Stimulated activated naive B cell treated with anti-CD40 and anti-IgM and Interleukin-4, amounts not matched to agents 10 μg/mL and 1 μg/mL and 100 μg/mL, for 72 hours (primary cell): ENCODE measurements around the gene RNF168.
A peak's percentile ranks its signal among the peaks of the same experiment; 100 is the strongest.
"Not testable (repeated sequence)": the region's sequence is repeated elsewhere in the genome, so short reads cannot be mapped to it uniquely, and the experiment has no call there.

Experiments
- ATAC-seq, 2 donors: fragments of 150-1000 bp; cut with Tn5 transposase; replicated peaks; 2 replicates each; pipeline ENCODE4 v1.10.0; 2021; ENCODE audit warnings: moderate library complexity in 1 of 2
- DNase-seq: peaks from one replicate; pipeline ENCODE4 v3.0.0; 2021
- H3K27ac Mint-ChIP-seq: one replicate; pipeline ENCODE4 v1.8.0; 2022; ENCODE audit warnings: mild to moderate bottlenecking, mixed read lengths
- H3K27me3 Mint-ChIP-seq, 2 donors: one replicate each; pipeline ENCODE4 v1.8.0; 2022; ENCODE audit warnings: mixed read lengths in 2 of 2
- H3K36me3 Mint-ChIP-seq, 2 donors: one replicate each; pipeline ENCODE4 v1.8.0; 2022; ENCODE audit warnings: mixed read lengths in 2 of 2, mild to moderate bottlenecking in 1 of 2
- H3K4me1 Mint-ChIP-seq, 2 donors: one replicate each; pipeline ENCODE4 v1.8.0; 2022; ENCODE audit warnings: mixed read lengths in 2 of 2, mild to moderate bottlenecking in 1 of 2
- H3K4me3 Mint-ChIP-seq, 2 donors: one replicate each; pipeline ENCODE4 v1.8.0; 2022; ENCODE audit warnings: mild to moderate bottlenecking in 2 of 2, mixed read lengths in 2 of 2, moderate library complexity in 1 of 2
- H3K9me3 Mint-ChIP-seq, 2 donors: one replicate each; pipeline ENCODE4 v1.8.0; 2022; ENCODE audit warnings: mixed read lengths in 2 of 2, mild to moderate bottlenecking in 1 of 2

The RNF168 gene

GRCh38 chr3:196472286-196472685 is 31.3 kb downstream of the RNF168 start:
- H3K27ac Mint-ChIP-seq: no peak overlapping the region
- peaks cover 24 to 34% of the 10 kb centered on the region in 2 donors for H3K36me3 Mint-ChIP-seq
- no peak overlapping the region for H3K4me3 Mint-ChIP-seq
- ATAC-seq (no peak), DNase-seq (no peak)
- no peaks in the 10 kb centered on the region for H3K9me3 Mint-ChIP-seq
- no peaks in the 10 kb centered on the region for H3K27me3 Mint-ChIP-seq
- H3K4me1 Mint-ChIP-seq: peaks cover 4 to 5% of the 10 kb centered on the region in 2 donors

DNA sequence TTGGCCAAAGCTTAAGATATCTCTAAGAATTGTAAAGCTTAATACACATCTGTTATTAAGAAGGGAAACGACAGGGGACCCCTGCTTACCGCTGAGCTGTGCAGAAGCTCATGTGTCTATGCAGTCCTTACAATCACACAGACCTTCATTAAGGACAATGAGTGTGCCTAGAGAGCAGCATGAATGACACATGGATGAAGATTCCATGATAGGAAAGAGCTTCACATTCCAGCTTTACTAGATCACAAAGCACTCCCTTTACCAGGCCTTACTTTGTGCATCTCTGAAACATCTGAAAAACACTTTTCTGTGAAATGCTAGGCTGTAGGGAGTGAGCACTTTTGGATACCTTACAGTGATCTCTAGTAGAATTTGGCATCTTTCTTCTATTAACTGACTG is 32.0 kb downstream of the RNF168 start:
- H3K4me3 Mint-ChIP-seq: no peak overlapping the region
- no peaks in the 10 kb centered on the region for H3K27me3 Mint-ChIP-seq
- H3K4me1 Mint-ChIP-seq: peaks cover 4 to 5% of the 10 kb centered on the region in 2 donors
- no peaks in the 10 kb centered on the region for H3K9me3 Mint-ChIP-seq
- H3K27ac Mint-ChIP-seq: no peak overlapping the region
- peaks cover 17 to 28% of the 10 kb centered on the region in 2 donors for H3K36me3 Mint-ChIP-seq
- no peak for ATAC-seq
- DNase-seq: no peak

DNA sequence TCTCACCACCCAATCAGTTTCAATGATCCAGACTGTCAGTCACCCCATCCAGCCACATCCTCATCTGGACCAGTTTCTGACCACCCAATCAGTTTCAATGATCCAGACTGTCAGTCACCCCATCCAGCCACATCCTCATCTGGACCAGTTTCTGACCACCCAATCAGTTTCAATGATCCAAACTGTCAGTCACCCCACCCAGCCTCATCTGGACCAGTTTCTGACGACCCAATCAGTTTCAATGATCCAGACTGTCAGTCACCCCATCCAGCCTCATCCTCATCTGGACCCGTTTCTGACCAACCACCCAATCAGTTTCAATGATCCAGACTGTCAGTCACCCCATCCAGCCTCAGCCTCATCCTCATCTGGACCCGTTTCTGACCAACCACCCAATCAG is 33.4 kb downstream of the RNF168 start:
- H3K9me3 Mint-ChIP-seq, ATAC-seq, H3K4me1 Mint-ChIP-seq, H3K27ac Mint-ChIP-seq, H3K4me3 Mint-ChIP-seq, DNase-seq, H3K27me3 Mint-ChIP-seq: not testable (repeated sequence)
- peaks cover 20 to 31% of the 10 kb centered on the region in 2 donors for H3K36me3 Mint-ChIP-seq

GRCh38 chr3:196463804-196464203 is 39.8 kb downstream of the RNF168 start:
- DNase-seq (no peak), ATAC-seq (no peak)
- no peaks in the 10 kb centered on the region for H3K4me1 Mint-ChIP-seq
- peak overlapping the region; percentile 32 for H3K27ac Mint-ChIP-seq
- no peaks in the 10 kb centered on the region for H3K27me3 Mint-ChIP-seq
- H3K4me3 Mint-ChIP-seq: no peak overlapping the region
- peaks cover 19 to 32% of the 10 kb centered on the region in 2 donors for H3K36me3 Mint-ChIP-seq
- H3K9me3 Mint-ChIP-seq: peaks cover 7 to 8% of the 10 kb centered on the region in 2 donors

DNA sequence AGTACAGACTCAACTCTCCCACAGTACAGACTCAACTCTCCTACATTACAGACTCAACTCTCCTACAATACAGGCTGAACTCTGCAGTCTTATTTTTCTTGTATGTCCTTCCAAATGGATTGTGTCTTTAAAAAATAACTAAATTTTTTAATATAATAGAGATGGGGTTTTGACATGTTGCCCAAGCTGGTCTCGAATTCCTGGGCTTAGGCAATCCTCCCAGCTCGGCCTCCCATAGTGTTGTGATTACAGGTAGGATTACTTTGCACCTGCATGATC is 40.2 kb downstream of the RNF168 start:
- no peak overlapping the region for H3K4me3 Mint-ChIP-seq
- no peaks in the 10 kb centered on the region for H3K4me1 Mint-ChIP-seq
- H3K9me3 Mint-ChIP-seq: peaks cover 7 to 8% of the 10 kb centered on the region in 2 donors
- no peaks in the 10 kb centered on the region for H3K27me3 Mint-ChIP-seq
- DNase-seq: no peak
- H3K36me3 Mint-ChIP-seq: peaks cover 19 to 32% of the 10 kb centered on the region in 2 donors
- no peak overlapping the region for H3K27ac Mint-ChIP-seq
- no peak for ATAC-seq

DNA sequence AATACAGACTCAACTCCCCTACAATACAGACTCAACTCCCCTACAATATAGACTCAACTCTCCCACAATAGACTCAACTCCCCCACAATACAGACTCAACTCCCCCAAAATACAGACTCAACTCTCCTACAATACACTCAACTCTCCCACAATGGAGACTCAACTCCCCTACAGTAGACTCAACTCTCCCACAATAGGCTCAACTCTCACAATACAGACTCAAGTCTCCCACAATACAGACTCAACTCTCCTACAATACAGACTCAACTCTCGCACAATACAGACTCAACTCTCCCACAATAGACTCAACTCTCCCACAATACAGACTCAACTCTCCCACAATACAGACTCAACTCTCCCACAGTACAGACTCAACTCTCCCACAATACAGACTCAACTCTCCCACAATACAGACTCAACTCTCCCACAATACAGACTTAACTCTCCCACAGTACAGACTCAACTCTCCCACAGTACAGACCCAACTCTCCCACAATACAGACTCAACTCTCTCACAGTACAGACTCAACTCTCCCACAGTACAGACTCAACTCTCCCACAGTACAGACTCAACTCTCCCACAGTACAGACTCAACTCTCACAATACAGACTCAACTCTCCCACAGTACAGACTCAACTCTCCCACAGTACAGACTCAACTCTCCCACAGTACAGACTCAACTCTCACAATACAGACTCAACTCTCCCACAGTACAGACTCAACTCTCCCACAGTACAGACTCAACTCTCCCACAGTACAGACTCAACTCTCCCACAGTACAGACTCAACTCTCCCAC is 40.7 kb downstream of the RNF168 start:
- H3K4me1 Mint-ChIP-seq, H3K9me3 Mint-ChIP-seq, ATAC-seq, H3K4me3 Mint-ChIP-seq, H3K27me3 Mint-ChIP-seq, H3K27ac Mint-ChIP-seq, DNase-seq: not testable (repeated sequence)
- H3K36me3 Mint-ChIP-seq: peaks cover 18 to 26% of the 10 kb centered on the region in 2 donors

DNA sequence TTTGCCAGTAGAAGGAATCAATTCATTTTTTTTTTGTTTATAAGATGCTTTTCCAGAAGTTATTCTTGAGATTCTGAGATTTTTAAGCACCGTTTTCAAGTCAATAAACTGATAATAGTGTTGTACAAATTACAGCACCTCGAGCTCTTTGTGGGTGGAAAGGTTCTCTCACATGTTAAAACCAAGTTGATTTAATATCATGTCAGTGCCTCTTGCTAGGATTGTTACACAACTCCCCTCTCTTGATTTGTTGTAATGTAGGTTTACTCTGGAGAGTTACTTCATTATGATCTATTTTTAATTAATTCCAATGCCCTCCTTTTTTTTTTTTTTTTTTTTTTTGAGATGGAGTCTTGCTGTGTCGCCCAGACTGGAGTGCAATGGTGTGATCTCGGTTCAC is 45.5 kb downstream of the RNF168 start:
- Mint-ChIP-seq H3K27me3 (no peaks in the 10 kb centered on the region), H3K4me1 (no peaks in the 10 kb centered on the region), H3K27ac (no peak overlapping the region), H3K36me3 (peaks cover 7 to 16% of the 10 kb centered on the region in 2 donors), H3K9me3 (peaks cover 5 to 8% of the 10 kb centered on the region in 2 donors), H3K4me3 (no peak overlapping the region)
- no peak for ATAC-seq
- DNase-seq: no peak

DNA sequence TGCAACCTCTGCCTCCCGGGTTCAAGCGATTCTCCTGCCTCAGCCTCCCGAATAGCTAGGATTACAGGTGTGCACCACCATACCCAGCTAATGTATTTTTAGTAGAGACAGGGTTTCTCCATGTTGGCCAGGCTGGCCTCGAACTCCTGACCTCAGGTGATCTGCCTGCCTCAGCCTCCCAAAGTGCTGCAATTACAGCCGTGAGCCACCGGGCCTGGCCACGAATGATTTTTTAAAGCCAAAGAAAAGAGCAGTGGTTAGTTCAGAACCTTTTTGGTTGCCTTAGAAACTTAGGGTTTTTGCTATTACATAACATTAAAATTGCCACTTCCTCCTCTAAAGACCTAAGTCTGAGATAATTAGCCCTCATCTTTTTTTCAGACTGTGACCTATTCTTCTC is 46.1 kb downstream of the RNF168 start:
- not testable (repeated sequence) for H3K27me3 Mint-ChIP-seq, H3K4me1 Mint-ChIP-seq, DNase-seq, H3K9me3 Mint-ChIP-seq, ATAC-seq, H3K4me3 Mint-ChIP-seq, H3K27ac Mint-ChIP-seq
- peaks cover 7 to 18% of the 10 kb centered on the region in 2 donors for H3K36me3 Mint-ChIP-seq

DNA sequence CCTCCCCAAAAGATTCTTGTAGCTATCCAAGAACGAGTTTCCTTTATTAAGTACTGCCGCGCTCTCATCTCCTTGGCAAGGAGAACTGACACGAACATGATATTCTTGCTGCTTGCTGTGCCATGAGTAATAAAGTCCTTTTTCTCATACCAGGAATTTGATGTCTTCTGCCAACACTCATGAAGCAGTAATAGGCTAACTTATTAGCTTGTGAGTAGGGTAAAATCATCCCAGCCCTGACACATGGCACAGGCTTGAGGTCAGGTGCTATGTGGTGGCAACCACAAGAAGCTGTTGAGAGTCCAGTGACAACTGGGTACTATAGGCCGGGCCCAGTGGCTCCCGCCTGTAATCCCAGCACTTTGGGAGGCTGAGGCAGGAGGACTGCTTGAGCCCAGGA is 48.6 kb downstream of the RNF168 start:
- H3K9me3 Mint-ChIP-seq: no peaks in the 10 kb centered on the region
- ATAC-seq (no peak), DNase-seq (no peak)
- H3K27me3 Mint-ChIP-seq: no peaks in the 10 kb centered on the region
- H3K36me3 Mint-ChIP-seq: peaks cover 5 to 9% of the 10 kb centered on the region in 2 donors
- no peak overlapping the region for H3K27ac Mint-ChIP-seq
- no peaks in the 10 kb centered on the region for H3K4me1 Mint-ChIP-seq
- H3K4me3 Mint-ChIP-seq: no peak overlapping the region

- H3K36me3 Mint-ChIP-seq, H3K27me3 Mint-ChIP-seq, DNase-seq, H3K4me3 Mint-ChIP-seq, H3K27ac Mint-ChIP-seq, H3K9me3 Mint-ChIP-seq, H3K4me1 Mint-ChIP-seq, ATAC-seq: not testable (repeated sequence)
Measured at GRCh38 chr3:196445391-196445790, 58.2 kb downstream of the RNF168 start.

DNA sequence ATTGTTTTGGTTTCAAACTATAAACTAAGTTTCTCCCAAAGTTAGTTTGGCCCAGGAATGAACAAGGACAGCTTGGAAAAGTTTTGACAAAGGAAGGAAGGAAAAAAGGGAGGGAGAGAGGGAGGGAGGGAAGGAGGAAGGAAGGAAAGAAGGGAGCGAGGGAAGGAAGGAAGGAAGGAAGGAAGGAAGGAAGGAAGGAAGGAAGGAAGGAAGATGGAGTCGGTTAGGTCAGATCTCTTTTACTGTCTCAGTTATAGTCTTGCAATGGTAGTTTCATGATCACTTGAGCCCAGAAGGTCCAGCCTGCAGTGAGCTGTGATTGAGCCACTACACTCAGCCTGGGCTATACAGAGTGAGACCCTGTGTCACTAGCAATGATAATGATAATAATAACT is 59.1 kb downstream of the RNF168 start:
- Mint-ChIP-seq H3K36me3 (no peaks in the 10 kb centered on the region), H3K27me3 (no peaks in the 10 kb centered on the region), H3K4me3 (no peak overlapping the region), H3K27ac (no peak overlapping the region), H3K9me3 (no peaks in the 10 kb centered on the region), H3K4me1 (peaks cover 9 to 16% of the 10 kb centered on the region in 2 donors)
- no peak for ATAC-seq
- no peak for DNase-seq

DNA sequence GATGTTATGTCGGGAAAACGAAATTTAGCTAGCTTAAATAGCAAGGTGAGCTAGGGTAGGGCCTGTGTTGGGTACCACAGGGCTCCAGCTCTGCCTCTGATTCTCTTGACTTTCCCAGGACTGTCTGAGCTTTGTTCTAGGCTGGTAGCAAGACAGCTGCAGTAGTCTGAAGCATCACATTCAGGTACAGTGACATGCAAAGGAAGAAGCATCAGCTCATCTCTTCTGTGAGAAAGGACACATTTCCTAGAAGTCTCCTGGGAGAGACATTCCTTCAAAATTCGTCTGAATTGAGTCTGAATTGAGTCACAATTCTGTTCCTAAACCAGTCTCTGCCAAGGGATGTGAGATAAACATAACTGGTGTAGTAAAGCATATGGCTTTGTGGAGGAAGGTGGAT is 62.9 kb downstream of the RNF168 start:
- H3K9me3 Mint-ChIP-seq: no peaks in the 10 kb centered on the region
- ATAC-seq: peak in 1 of 2 donors; percentile 38
- peaks cover 9 to 17% of the 10 kb centered on the region in 2 donors for H3K4me1 Mint-ChIP-seq
- DNase-seq: no peak
- no peak overlapping the region for H3K27ac Mint-ChIP-seq
- no peaks in the 10 kb centered on the region for H3K36me3 Mint-ChIP-seq
- no peaks in the 10 kb centered on the region for H3K27me3 Mint-ChIP-seq
- no peak overlapping the region for H3K4me3 Mint-ChIP-seq

- DNase-seq (peak; percentile 16), ATAC-seq (peak; percentile 67 to 84)
- Mint-ChIP-seq H3K4me3 (no peak overlapping the region), H3K9me3 (no peaks in the 10 kb centered on the region), H3K27ac (no peak overlapping the region), H3K4me1 (peaks cover 9 to 17% of the 10 kb centered on the region in 2 donors), H3K36me3 (no peaks in the 10 kb centered on the region), H3K27me3 (no peaks in the 10 kb centered on the region)
Measured at GRCh38 chr3:196440041-196440537, 63.5 kb downstream of the RNF168 start.

GRCh38 chr3:196432137-196432879 is 71.3 kb downstream of the RNF168 start, which contains the start of gene UBXN7:
Gene UBXN7 (minus strand): TSS chr3:196432427. CDS start chr3:196432399, 28 bp downstream.
- Mint-ChIP-seq H3K4me3 (peak within 1 kb of the TSS; percentile 94 to 99), H3K36me3 (peaks cover 0 to 7% of the 10 kb centered on the region in 2 donors), H3K4me1 (peaks cover 7 to 15% of the 10 kb centered on the region in 2 donors)

More at GRCh38 chr3:196432137-196432879, 71.3 kb downstream of the RNF168 start, which contains the start of gene UBXN7:
- Mint-ChIP-seq H3K27me3 (no peaks in the 10 kb centered on the region), H3K9me3 (no peaks in the 10 kb centered on the region), H3K27ac (peak within 1 kb of the TSS; percentile 96)
- ATAC-seq: peak; percentile 84 to 91
- peak; percentile 88 for DNase-seq
